22Rv1 (cell line): ENCODE measurements around the gene PLXDC2.

Experiments
- H3K27ac ChIP-seq: fragments of 450-650 bp; 2 replicates; pipeline ENCODE4 v1.5.1; 2017
- ZFX ChIP-seq: fragments of 450-650 bp; IDR thresholded peaks from 2 replicates; pipeline ENCODE4 v1.6.1; 2017; ENCODE audit warnings: antibody characterized with exemption, borderline replicate concordance
- TF ChIP-seq, protein P1 (sequence below): fragments of 450-650 bp; IDR thresholded peaks from 2 replicates; pipeline ENCODE4 v1.5.1; 2017; ENCODE audit warnings: mild to moderate bottlenecking

PLXDC2 gene

DNA sequence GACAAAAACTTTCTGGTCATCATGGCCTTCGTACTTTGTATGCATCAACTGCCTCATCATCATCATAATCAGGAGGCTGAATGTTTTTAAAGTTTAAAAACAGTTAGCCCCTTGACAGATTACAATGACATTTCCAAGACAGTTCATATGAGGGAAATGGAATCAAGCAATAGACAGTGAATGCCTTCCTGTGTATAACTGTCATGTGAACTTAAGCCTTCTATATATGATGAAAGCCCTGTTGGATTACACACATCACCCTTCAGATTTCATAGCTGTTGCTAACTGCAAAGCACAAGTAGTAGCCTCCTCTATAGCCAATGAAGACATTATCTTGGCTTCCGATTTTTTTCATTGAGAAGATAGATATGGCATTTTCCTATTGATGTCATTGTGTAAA lies 154.0 kb downstream of the PLXDC2 start:
- H3K27ac ChIP-seq, result no peak overlapping the region
- TF ChIP-seq, protein P1, sequence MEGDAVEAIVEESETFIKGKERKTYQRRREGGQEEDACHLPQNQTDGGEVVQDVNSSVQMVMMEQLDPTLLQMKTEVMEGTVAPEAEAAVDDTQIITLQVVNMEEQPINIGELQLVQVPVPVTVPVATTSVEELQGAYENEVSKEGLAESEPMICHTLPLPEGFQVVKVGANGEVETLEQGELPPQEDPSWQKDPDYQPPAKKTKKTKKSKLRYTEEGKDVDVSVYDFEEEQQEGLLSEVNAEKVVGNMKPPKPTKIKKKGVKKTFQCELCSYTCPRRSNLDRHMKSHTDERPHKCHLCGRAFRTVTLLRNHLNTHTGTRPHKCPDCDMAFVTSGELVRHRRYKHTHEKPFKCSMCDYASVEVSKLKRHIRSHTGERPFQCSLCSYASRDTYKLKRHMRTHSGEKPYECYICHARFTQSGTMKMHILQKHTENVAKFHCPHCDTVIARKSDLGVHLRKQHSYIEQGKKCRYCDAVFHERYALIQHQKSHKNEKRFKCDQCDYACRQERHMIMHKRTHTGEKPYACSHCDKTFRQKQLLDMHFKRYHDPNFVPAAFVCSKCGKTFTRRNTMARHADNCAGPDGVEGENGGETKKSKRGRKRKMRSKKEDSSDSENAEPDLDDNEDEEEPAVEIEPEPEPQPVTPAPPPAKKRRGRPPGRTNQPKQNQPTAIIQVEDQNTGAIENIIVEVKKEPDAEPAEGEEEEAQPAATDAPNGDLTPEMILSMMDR, result no peak
- TF ChIP-seq ZFX, result no peak

DNA sequence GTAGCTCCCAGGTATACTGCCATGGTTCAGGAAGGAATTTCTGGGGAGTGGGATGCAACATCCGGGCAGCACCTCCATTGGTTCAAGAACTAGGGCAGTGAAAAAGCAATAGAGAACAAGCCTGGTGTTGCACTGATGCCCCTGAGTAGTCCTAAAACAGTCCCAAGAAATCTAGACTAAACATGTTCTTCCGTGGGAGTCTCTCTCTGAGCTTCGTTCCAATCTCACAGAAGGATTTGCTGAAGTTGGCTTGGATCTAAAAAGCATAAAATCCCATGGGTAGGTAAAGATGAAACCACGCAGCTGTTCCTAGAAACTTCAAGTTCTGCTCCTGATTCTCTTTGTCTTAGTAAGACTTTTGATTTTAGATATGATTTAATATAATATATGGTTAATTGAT lies 154.5 kb downstream of the PLXDC2 start:
- TF ChIP-seq ZFX, result no peak
- TF ChIP-seq, protein P1, result no peak

GRCh38 chr10:19971343-19972052 lies 155.3 kb downstream of the PLXDC2 start:
- H3K27ac ChIP-seq, result no peak overlapping the region
- TF ChIP-seq, protein P1, result no peak
- no peak for TF ChIP-seq ZFX

More for the DNA sequence above, 154.5 kb downstream of the PLXDC2 start:
- H3K27ac ChIP-seq, result no peak overlapping the region

DNA sequence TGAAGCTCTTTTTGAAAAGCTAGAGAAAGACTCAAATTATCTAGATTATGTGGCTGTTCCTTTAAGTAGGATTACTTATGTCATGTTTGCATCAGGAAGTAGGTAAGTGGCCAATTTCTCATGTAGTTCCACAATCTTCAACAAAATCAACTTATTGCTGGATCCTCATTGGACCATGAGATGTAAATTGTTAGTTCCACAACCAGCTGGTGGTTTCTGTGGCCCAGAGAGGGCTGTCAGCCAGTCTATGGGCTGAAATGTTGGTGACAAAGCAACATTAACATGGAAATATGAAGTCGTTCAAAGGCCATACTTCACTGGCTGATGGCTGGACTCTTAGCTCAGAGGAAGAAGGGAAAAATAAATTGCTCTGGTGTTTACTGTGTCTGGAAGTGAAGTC lies 157.9 kb downstream of the PLXDC2 start:
- no peak overlapping the region for H3K27ac ChIP-seq
- TF ChIP-seq, protein P1, result no peak
- no peak for TF ChIP-seq ZFX

DNA sequence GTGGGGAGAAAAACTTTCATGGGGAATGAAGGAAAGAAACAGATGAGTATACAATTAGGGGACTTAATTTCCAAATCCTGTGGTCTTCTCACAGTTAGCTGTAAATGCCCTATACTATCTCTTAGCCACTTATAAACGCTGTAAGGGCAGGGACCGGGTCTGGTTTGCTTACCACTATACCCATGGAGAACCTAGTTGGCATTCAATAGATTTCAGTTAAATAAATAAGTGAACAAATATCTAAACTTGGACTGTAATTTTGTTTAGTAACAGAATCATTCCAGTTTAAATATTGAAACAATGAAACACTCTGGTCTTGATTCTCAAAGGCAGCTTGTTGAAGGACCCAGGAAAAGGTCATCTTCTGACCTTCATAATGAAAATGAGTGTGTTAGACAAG lies 158.3 kb downstream of the PLXDC2 start:
- no peak for TF ChIP-seq ZFX
- TF ChIP-seq, protein P1, result no peak
- H3K27ac ChIP-seq, result no peak overlapping the region

GRCh38 chr10:19977097-19977521 lies 160.9 kb downstream of the PLXDC2 start:
- no peak overlapping the region for H3K27ac ChIP-seq
- TF ChIP-seq, protein P1, result no peak
- TF ChIP-seq ZFX, result no peak

- H3K27ac ChIP-seq, result no peak overlapping the region
These were observed 163.4 kb downstream of the PLXDC2 start for GRCh38 chr10:19979628-19980027.

More at GRCh38 chr10:19979628-19980027, 163.4 kb downstream of the PLXDC2 start:
- no peak for TF ChIP-seq ZFX
